HFF-Myc (cell line): ENCODE data around the gene ZDHHC8.

Source experiments
- DNase-seq: peaks from one replicate; pipeline ENCODE4 v3.0.0-alpha.2; 2011; ENCODE audit warnings: low read depth; ENCODE audit errors: extremely low read depth
- H3K4me3 ChIP-seq: replicated peaks from 2 replicates; pipeline ENCODE4 v1.5.1; 2011; ENCODE audit warnings: low read depth, mild to moderate bottlenecking, control low read depth, low read length
- CTCF ChIP-seq: IDR thresholded peaks from 2 replicates; pipeline ENCODE4 v1.5.1; 2012; ENCODE audit warnings: mild to moderate bottlenecking, low read depth, low read length, control low read depth; ENCODE audit errors: missing control alignments

ZDHHC8 gene

DNA sequence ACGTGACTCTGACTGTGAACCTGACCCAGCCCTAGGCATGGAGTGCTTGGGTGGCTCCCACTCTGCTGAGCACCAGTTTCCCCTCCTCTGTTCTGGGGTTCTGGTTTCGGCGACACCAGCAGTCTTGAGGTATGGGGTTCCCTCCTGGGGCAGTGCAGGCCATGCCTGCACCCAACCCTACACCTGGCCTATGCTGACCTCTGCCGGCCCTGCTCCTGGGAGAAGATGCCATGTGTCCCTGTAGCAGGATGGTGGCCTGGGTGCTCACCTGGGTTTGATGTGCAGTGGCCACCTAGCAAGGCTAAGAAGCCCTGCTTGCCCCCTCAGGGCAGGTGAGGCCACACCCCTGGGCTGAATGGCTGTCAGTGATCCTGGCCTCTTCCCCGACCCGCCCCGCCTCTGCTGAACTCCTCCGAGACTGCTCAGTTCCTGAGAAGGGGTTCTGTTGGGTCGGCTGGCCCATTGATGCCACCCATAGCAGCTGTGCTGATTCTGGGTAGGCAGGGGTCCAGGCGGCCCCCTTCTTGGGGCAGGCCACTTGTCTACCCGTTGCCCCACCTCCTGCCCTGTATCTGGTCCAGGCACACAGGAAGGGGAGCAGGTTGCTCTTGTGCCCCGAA lies 2.4 kb downstream of the ZDHHC8 start:
- no peak for TF ChIP-seq CTCF
- no peak overlapping the region for H3K4me3 ChIP-seq
- no peak for DNase-seq

DNA sequence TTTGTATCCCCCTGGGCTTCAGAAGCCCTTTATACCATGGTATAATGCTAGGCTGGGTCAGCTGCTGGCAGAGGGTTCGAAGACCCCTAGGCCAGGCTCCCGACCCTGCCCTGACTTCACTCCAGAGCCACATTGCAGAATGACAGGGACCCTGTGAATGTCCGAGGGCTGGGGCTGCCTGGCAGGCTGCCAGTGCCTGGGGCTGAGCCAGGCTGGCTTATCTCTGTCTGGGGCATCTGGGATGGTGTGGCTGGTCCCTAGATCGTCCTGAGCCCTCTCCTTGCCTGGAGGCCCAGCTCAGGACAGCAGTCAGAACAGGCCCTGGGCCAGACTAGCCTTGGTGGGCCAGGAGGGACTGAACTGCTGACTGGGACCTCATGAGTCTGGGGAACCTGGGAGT lies 3.7 kb downstream of the ZDHHC8 start:
- no peak overlapping the region for H3K4me3 ChIP-seq
- no peak for DNase-seq
- TF ChIP-seq CTCF = no peak

DNA sequence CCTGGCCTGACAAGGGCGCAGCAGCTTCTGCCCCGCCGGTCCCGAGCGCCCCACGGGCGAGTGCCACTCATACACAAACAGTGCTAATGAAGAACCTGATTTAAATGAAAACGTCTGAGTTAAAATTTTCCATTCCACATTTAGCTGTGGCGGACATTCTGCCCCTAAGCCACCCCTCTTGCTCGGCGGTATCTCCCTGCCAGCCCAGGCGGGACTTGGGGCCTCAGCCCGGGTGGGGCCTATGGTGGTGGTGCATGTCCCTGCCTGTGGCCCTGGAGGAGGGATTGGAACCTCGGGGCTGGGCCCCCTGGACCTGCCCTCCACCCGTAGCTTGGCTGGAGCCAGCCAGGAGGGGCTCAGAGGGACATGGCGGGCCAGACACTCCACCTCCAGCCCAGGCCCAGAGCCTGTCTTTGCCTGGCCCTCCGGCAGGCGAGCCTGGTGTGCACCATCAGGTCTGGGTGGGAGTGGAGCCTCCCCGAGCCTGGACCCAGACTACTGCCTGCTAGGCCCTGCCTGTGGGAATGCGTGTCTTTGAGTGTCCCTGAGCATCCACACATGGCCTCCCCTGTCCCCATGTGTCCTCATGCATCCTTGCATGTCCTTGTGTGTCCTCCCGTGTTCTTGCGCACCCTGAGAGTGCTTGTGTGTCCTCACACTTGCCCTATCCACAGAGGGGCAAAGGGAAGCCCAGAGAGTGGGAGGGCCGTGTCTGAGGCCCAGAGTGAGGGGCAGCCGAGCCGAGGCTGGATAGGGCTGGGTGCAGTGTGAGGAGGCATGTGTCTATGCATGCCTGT lies 4.4 kb downstream of the ZDHHC8 start:
- DNase-seq = no peak
- no peak overlapping the region for H3K4me3 ChIP-seq
- no peak for TF ChIP-seq CTCF

DNA sequence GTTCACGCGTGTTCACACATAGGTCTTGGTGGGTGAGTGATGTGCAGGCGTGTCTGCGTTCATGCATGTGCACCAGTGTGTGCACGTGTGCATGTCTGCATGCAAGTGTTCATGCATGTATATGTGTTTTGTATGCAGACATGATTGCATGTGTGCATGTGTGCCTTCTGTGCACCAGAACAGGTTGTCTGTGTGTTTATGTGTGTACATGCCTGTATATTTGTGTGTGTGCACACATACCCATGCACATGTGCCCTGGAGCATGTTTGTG lies 4.9 kb downstream of the ZDHHC8 start:
- no peak for DNase-seq
- TF ChIP-seq CTCF = no peak
- H3K4me3 ChIP-seq = no peak overlapping the region

- no peak overlapping the region for H3K4me3 ChIP-seq
- DNase-seq = no peak
- TF ChIP-seq CTCF = no peak
Measured at GRCh38 chr22:20137113-20137512, 5.5 kb downstream of the ZDHHC8 start.

DNA sequence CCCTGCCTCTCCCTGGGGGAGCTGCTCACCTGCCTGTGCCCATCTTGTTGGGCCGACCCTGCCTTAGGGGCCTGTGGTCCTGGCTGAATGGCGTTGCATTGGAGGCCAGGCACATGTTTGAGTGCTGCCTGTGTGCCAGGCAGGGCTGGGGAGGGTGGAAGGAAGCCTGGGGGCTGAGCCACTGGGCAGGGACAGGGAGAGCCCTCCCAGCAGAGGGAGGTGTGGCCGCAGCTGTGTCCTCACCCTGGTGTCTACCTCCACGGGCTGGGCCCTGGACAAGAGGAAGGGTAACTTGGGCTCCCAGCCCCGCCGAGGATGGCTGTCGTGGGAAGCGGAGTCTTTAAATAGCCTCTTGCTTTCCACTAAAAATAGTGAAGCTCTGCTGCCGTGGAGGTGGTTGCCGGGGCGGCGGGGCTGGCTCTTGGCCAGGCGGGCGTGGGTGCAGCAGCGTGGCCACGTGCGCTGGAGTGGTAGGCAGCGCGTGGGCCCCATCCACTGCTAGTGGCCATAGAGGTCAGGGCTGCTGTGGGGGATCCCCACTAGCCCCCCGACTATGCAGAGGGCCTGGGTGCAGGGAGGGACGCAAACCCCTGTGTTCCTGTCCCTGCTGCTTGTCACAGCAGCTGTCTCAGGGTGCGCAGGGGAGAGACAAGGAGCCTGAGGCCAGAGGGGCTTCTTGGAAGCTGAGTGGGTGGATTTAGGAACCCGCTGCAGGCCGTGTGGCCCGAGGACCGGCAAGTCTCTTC lies 6.2 kb downstream of the ZDHHC8 start:
- DNase-seq = no peak
- no peak overlapping the region for H3K4me3 ChIP-seq
- TF ChIP-seq CTCF = no peak
